CD4-positive, alpha-beta T cell treated with Interleukin-17A for 4 hours (primary cell): ENCODE data around the gene SPTSSA.
"Not testable (repeated sequence)": the region's sequence is repeated elsewhere in the genome, so short reads cannot be mapped to it uniquely, and the experiment has no call there.

ENCODE experiments used
- DNase-seq: peaks from one replicate; pipeline ENCODE4 v3.0.0-alpha.2; 2020; ENCODE audit warnings: mixed read lengths

The SPTSSA gene

DNA sequence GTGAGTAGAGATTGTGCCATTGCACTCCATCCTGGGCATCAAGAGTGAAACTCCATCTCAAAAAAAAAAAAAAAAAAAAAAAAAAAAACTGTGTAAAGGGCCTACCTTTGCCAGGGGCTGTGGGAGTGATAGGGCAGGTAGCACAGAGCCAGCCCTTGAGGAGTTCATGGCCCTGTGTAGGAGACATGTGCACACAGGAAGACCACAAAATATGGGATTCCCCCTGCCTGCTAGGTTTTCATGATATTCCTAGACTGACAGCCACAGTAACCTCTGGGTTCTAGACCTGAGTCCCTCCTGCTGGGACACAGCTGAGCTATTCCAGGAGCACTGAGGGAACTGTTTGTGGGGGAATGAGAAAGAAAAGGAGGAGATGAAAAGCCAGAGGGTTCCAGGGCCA, 8.3 kb upstream of the SPTSSA start:
- no peak for DNase-seq

DNA sequence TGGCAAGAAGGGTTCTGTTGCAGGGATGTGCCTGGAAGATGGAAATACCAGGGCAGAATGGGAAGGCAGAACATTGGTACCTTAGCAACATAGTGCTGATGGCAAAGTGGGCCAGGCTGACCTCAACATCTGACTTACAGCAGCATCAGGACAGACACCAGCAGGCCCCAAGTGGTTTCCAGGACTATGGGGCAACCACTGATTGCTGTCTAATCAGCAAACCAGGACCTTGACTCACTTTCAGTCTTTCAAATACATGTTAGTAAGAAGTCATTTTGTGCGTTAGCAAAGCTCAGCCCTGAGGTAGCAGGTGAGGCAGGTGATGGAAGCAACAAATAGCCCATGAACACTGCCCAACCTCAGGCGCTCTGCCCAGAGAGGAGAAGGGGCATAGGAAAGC, 4.7 kb upstream of the SPTSSA start:
- DNase-seq = no peak

DNA sequence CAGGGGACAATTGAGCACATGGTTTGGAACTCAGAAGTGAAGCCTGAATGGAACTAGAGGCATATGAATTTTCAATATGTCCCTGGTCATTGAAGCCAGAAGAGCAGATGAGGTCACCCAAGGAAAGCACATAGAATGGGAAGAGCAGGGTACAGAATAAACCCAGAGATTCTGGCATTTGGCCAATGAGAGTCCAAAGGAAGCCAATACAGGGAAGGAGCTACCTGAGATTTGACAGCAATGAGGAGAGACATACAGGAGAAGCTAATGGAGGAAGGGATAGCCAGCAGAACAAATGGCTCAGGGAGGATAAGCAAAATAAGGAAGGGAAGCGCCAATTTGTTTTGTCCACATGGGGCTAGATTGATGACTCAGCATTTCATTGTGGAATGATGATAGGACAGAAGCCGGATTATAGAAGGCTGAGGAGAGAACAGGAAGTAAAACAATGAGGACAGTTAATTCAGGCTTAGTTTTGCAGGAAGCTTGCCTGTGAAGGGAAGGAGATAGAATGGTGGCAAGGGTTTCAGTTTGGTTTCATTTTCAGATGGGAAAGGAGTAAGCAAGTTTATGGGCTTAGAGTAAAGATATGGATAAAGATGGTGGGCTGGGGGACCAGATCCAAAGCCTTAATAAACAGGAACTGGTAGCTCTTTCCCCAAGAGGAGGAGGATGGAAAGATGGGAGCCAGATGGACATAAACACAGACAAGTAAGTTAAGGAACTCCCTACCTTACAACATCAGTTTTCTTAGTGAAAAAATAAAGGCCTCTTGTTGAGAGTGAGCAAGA, 3.2 kb upstream of the SPTSSA start:
- no peak for DNase-seq

DNA sequence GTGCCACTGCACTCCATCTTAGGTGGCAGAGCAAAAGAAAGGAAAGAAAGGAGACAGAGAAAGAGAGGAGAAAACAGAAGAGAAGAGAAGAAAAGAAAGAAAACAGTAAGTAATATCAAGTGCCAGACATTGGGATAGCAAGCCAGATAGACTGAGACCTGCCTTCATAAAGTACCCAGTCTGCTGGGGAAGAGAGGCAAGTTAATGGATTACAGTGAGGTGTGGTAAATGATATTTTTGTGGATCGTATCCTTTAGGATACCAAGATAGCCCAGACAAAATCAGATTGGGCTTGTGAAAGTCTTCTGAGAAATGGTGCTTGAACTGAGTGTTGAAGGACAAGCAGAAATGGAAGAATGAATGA, 1.5 kb upstream of the SPTSSA start:
- no peak for DNase-seq

DNA sequence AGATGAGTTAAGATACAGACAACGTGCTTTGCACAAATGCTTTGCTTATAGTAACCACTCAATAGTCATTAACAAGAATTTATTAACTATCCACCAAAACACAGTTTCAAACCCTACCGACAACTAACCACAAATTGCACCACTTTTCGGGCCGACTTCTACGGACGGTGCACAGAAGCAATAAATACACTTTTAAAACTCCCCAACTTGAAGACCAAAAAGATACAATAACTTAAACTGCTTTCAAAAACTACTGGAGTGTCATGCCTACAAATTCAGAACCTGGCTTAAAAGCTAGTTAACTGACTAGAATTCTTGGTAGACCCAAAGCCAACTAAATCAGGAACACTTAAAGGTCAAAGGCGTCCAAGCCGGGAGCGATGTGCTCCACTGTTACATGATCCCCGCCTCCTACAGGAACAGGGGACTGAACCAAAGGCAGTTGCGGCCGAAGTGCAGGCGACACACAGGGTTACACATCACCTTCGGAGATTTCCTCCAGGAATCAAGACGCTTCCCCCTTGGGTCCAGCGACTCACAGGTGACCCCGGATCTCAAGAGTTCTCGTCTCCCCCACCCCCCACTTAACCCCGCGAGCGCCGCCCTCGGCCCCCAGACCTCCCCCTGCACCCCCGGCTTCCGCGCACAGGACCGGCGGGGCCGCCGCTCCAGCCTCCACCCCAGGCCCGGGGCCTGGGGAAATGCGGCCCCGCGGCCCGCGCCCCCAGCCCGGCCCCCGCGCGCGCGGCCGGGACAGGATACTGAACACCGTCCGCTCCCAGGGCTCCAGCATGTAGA, 507 bp downstream of the SPTSSA start:
- peak; percentile 22 for DNase-seq

DNA sequence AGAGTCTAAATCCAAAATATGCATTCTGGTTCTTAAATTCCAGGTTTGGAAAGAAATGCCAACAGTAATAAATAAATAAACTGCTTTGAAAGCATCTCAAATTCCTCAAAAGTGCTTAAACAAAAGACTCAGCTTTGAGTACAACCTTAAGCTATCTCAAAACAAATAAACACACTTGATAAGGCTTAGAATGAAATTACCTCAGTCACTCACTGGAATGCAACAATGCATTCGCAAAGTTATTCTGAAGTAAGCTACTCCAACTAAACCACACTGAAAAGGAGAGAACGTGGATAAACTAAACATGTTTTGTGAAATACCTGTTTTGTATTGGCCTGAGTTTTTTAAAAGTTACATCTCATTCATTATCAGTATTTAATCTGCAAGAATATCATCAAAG, 1.2 kb downstream of the SPTSSA start:
- DNase-seq = no peak

DNA sequence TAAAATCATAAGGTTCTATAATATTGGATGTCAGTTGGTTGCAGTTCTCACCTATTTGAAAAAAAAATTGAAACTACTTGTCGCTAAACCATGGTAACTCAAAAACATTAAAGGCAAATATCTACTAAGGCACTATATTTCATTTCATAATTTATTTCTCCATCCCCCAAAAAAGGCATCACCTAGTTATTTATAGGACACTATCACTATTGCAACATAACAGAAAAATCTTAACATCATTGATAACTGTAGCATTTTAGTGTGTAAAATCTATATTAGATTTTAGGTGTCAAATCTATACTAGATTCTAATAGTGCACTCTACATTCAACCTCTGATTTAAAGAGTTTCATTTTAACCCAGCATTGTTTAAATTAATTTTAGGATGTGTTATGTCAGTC, 1.7 kb downstream of the SPTSSA start:
- DNase-seq = no peak

DNA sequence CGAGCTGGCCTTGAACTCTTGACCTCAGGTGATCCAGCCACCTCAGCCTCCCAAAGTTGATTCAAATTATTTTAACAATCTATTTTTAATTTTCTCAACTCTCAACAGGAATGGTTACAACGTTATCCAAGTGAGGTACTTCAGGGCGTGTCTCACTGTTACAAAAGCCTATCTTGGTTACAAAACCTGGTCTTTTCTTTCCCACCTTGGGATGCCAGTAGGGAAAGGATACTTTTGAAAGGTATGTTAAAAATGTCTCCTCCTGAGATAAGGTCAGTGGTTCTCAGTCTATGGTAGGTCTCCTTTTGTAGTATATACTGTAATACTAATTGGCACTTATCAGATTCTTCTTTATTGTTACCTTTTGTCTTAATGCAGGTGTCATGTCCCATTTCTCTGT, 4.9 kb downstream of the SPTSSA start:
- no peak for DNase-seq

DNA sequence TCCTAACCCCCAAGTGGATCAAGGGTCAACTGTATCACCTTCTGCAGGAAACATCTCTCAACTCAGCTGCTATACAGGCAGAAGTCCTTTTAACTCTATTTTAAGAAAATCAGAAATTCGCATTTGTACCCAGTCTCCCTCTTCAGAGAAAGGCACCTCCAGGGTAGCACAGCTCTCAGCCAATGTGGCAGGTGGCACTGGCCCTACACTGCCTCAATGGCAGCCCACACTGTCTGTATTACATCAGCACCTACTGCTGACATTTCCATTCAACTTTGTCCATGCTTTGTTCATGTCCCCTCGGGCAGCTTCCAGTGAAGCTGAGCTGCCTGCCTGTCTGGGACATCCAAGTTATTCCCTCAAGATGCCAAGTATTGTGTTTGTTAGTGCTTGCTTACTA, 8.8 kb downstream of the SPTSSA start:
- no peak for DNase-seq

DNA sequence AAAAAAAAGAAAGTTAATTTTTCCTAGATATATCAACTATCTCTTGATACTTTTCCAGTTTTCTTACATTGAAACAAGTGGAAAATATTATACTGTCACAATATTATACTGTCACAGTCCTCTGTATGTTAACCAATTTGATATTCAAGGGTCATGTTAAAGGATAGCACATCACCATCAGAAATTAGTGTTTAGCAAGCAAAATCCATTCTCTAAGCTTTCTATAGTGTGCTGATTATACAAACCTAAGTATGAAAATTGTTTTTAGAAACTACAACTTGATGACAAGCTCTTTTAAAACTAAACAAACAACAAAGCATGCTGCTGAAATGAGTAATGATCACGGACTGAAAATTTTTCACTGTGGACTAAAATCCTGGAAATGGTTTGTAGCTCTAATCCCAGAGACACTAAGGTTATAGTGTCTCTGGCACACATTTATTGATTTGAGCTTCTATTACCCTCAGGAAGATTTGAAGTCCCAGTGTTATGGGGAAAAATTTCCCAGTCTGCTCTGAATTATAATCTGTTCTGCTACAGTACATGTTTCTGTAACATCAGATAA, 9.7 kb downstream of the SPTSSA start:
- no peak for DNase-seq

DNA sequence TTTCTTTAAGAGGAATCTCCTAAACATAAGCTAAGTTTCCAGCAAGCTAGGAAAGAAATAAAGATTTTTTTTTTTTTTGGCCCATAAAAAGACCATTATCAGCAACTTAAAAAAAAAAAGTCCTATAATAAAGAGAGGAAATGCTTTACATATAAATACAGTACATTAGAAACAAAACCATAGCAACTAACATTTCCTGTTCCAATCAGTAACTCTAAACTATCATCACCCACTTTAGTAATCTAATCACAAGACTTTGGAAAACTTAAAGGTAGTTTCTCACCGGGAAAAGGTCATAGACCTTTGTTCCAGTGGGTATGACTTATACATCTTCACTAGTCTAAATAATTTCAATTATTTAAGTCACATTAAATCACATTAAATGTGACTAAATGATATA, 11.1 kb downstream of the SPTSSA start:
- DNase-seq = no peak

DNA sequence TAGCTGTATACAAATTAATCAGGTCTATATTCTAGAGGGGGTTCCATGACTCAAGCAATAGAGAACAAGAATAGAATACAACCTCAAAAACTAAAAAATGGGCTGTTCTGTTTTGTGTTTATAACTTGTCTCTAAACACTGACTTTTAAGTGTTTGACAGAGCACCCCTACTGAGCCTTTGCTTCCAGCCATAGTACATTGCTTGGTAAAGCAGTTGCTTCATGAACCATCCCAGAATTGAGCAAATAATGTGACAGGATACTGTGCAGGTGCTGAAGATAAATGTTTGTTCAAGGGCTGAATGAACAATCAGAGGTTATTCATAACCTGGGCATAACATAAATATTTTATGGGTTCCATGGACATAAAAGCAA, 11.5 kb downstream of the SPTSSA start:
- no peak for DNase-seq

DNA sequence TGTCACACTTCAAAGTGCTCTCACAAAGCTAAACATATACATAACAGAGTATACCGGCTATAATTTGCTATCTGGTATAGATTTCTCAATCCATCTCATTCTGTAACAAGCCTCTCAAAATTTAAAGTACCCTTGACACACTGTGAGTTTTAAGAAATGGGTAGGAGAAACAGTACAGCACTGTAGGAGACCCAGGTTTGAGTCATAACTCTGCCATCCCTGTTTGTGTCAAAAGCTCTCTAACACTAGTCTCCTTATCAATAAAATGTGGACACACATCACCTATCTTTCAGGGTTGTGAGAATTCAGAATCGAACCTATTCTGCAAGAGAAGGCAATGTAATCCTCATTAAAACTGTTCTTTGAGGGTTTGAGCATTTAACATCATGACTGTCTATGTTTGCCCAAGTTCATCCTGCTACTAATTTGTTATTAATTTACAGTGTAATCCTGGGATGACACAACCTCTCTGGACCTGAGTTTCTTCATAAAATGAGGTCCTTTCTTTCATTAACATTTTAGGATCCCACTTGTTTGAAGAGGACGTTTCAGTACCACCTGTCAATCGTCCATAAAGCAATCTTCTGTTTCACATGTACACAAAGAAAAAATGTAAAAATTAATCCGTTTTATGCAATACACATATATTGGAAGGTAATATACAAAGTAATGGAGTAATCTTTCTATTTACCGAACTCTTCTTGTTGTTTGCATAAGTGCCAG, 12.1 kb downstream of the SPTSSA start:
- DNase-seq = no peak

DNA sequence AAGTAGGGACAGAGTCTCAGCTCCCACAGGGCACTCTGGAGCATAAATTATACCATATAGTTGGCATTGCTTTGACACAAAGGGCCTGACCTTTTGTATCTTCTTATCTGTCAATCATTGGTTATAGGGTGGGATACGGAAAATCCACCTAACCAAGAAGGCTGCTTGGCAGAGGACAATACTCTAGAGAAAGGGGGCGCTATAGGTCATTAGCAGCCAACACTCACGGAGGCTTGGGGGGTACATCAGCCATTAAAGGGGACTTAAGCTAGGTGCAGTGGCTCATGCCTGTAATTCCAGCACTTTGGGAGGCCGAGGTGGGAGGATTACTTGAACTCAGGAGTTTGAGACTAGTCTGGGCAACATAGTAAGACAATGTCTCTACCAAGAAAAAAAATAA, 22.9 kb downstream of the SPTSSA start:
- no peak for DNase-seq

DNA sequence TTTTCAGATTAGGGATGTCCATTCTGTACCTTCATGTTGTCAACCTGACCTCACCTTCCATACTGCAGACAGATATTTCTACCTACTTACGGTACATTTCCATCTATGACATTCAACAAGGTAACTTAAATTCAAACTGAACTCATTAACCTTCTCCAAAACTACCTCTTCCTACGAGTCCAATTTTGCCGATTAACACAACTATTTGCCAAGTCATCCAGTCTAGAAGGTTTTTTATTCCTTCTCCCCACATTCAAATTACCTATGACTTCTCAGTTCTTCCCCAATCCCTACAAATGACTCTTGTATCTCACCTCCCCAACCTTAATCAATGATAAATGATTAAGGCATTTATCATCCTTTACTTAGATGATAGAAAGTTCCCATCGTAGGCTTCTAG, 23.6 kb downstream of the SPTSSA start:
- no peak for DNase-seq

DNA sequence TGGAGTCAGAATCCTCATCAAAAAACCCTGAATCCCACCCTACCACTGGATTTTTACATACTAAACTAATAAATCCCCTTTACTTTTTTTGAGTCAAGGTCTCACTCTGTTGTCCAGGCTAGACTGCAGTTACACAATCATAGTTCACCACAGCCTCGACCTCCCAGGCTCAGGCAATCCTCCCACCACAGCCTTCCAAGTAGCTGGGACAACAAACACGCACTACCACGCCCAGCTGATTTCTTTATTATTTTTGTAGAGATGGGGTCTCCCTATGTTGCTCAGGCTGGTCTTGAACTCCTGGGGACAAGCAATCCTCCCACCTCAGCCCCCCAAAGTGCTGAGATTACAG, 24.3 kb downstream of the SPTSSA start:
- no peak for DNase-seq

DNA sequence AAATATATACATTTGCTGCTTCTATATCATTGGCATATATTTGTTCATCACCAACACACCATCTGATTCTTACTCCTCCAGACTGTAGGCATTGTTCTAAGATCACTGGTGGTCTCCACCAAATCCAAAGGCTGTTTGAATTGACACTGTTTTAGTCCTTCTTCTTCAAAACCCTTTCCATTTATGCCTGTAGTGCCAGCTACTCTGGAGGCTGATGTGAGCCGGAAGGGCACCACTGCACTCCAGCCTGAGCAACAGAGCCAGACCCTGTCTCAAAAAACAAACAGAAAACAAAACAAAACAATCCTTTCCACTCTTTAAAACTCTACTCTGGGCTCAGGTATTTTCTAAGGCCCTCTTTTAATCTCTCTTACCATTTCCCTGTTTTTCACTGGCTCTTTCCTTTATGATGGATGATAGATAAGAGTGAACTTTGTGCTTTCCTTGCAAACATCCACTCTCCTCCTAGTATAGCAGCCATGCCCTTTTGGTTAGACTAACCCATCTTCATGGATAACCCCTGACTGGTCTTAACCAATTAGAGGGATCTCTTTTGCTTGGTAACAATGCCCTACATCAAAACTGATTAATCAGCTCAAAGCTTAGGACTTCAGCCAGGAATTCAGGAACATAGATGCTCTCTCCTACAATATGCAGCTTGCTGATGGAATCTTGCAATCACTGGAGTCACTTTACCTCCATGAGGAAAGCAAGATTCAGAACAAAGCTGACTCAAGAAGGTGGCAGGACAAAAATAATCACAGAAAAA, 24.9 kb downstream of the SPTSSA start:
- DNase-seq = no peak

DNA sequence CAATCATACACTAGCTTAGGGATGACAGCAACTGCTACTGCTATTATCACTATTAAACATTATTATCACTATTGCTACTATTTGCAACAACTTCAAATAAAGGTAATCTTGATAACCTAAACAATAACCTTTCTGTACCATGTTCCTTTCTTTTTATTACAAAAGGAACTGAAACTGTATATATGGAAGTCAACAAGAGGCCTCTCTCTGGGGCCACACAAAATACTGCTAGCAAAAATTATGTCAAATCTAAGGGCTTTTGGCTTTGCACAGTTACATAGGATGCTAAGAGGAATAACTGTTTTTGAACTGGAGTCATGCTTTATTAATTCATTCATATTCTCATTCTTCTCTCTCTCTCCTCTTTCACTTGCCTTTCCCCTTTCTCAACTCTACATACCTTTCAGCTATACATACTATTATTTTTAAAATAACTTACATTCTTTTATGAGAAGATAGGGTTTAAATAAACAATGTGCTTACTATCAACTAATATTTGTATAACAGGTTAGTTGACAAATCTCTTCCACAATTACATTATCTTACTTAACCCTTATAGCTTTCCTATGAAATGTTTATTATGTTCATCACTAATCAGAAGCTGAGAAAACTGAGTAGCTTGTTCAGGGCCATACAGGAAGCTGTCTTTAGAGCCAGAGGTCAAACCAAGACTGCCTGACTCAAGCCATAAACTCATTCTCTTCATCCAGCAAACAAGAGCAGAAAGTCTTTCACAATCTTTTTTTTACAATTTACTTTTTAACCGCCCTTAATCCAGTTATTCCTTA, 25.7 kb downstream of the SPTSSA start:
- no peak for DNase-seq

DNA sequence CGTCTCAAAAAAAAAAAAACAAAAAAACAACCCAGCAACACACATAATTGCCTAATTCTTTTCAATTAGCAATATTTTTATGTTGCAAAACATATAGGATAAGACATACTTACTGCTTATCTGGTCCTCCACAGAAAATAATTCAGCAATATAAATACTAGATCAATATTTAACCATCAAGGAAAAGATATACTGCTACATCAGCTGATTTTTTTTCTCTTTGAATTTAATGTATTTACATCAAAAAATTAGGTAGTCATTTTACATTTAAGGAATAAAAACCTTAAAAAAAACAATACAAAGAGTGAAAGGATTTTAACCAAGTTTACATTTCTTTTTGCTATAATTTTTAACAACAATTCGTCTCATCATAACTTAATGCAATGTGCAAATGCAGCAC, 28.1 kb downstream of the SPTSSA start:
- no peak for DNase-seq

DNA sequence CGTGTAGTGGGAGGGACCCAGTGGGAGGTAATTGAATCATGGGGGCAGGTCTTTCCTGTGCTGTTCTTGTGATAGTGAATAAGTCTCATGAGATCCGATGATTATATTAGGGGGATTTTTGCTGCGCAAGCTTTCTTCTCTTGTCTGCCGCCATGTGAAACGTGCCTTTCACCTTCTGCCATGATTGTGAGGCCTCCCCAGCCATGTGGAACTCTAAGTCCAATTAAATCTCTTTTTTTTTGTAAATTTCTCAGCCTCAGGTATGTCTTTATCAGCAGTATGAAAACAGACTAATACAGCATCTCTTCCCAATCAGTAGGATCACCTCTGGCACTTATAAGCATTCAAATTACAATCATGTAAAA, 34.0 kb downstream of the SPTSSA start:
- not testable (repeated sequence) for DNase-seq

DNA sequence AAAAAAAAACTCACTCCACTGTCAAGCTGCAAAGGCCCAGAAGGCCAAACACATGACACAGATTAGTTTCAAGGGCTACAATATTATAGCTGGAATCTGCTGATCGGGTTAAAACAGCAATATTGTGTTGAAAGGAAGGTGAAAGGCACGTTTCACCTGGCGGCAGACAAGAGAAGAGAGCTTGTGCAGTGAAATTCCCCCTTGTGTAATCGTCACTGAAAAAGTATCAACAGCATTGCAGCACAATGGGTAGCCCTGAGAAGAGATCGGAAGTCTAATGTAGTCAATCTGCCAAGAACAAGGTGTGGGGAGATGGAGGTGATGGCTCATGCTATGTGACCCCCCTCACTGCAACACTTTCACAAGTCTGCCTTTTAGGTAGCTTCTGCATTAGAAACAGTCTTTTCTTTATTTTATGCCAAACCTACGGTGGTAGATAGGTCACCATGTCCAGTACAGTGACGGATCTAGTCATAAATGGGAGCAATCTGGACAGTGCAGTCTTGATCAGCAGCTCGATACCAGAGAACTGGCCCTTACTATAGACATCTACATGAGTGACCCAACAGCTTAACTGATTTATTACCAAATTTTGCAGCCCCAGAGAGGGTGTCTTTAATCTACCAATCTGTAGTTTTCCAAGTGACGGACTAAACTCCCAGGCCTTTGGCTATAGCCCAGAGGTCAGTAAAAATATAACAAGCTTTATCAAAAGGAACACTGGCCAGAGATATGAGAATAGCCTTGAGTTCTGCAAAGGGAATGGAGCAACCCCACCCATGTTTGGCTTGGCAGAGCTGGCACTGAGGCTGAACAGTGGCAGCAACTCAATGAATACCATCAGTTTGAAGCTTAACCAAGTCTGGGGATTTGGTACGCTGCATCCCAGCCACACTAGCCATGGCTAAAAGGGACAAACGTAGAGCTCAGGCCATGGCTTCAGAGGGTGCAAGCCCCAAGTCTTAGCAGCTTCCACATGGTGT, 35.4 kb downstream of the SPTSSA start:
- no peak for DNase-seq
